IMR-90 (cell line): Measurements from ENCODE around the gene ARL10. TPM values are rescaled to one million over a fixed set of nuclear protein-coding genes. Genes with fewer than 3 reads are reported as not detected.

ENCODE experiments used
- ATAC-seq: fragments of 200-7000 bp; cut with Tn5 transposase; 2 replicates; pipeline ENCODE4 v1.9.1; 2020; ENCODE audit warnings: low read depth, mild to moderate bottlenecking, moderate library complexity
- BruUV-seq: library from RNA; stranded (reverse); fragments of 400-500 nt; replicated peaks from 2 replicates; lab custom pipeline; 2021; lab: Mats Ljungman, UMichigan
- CTCF ChIA-PET: fragments of 300-600 bp; formaldehyde crosslinking; extraction: SDS; loops from one replicate; lab custom pipeline; 2021; ENCODE audit warnings: antibody characterized with exemption; lab: Yijun Ruan, JAX
- POLR2A ChIA-PET: fragments of 300-600 bp; sonication (Branson Sonifier 250); formaldehyde crosslinking; loops from one replicate; lab custom pipeline; 2022; ENCODE audit warnings: antibody characterized with exemption; ENCODE audit not compliant: unreplicated experiment; lab: Charles Lee
- DNase-seq: peaks from one replicate; pipeline ENCODE4 v3.0.0; 2013
- H2AFZ ChIP-seq: replicated peaks from 2 replicates; pipeline ENCODE3; 2013; ENCODE audit warnings: low read length, mild to moderate bottlenecking; ENCODE audit not compliant: poor library complexity
- H2AK5ac ChIP-seq: 2 replicates; pipeline ENCODE4 v1.6.1; 2013; ENCODE audit warnings: low read depth, low read length, inconsistent platforms
- H2AK9ac ChIP-seq: replicated peaks from 2 replicates; pipeline ENCODE3; 2013; ENCODE audit warnings: mild to moderate bottlenecking, low read depth, low read length, moderate library complexity; ENCODE audit not compliant: poor library complexity
- H2BK120ac ChIP-seq: 2 replicates; pipeline ENCODE4 v1.6.1; 2013; ENCODE audit warnings: low read depth, low read length, inconsistent platforms
- H2BK15ac ChIP-seq: 3 replicates; pipeline ENCODE4 v1.6.1; 2013; ENCODE audit warnings: low read depth, low read length, inconsistent platforms
- H2BK20ac ChIP-seq: 2 replicates; pipeline ENCODE4 v1.6.1; 2013; ENCODE audit warnings: low read depth, mild to moderate bottlenecking, inconsistent platforms, low read length, moderate library complexity
- H2BK5ac ChIP-seq: 2 replicates; pipeline ENCODE4 v1.6.1; 2013; ENCODE audit warnings: mild to moderate bottlenecking, low read depth, low read length, inconsistent platforms; ENCODE audit not compliant: poor library complexity, severe bottlenecking
- H3K14ac ChIP-seq: replicated peaks from 2 replicates; pipeline ENCODE4 v1.6.1; 2013; ENCODE audit warnings: low read depth, low read length, inconsistent platforms
- H3K18ac ChIP-seq: 2 replicates; pipeline ENCODE4 v1.6.1; 2013; ENCODE audit warnings: low read depth, low read length, control low read depth
- H3K23ac ChIP-seq: 2 replicates; pipeline ENCODE4 v1.6.1; 2013; ENCODE audit warnings: low read depth, low read length, inconsistent platforms
- H3K27ac ChIP-seq: 2 replicates; pipeline ENCODE4 v1.5.1; 2013; ENCODE audit warnings: mild to moderate bottlenecking, control low read depth, low read length; ENCODE audit not compliant: insufficient read depth
- H3K27me3 ChIP-seq: 2 replicates; pipeline ENCODE4 v1.6.1; 2013; ENCODE audit warnings: low read length; ENCODE audit not compliant: control insufficient read depth, insufficient read depth
- H3K36me3 ChIP-seq: 2 replicates; pipeline ENCODE4 v1.6.1; 2013; ENCODE audit warnings: low read length, mixed read lengths; ENCODE audit not compliant: control insufficient read depth, insufficient read depth
- H3K4ac ChIP-seq: 2 replicates; pipeline ENCODE4 v1.6.1; 2013; ENCODE audit warnings: low read depth, low read length, inconsistent platforms
- H3K4me1 ChIP-seq: 2 replicates; pipeline ENCODE4 v1.6.1; 2013; ENCODE audit warnings: low read length, mixed read lengths; ENCODE audit not compliant: control insufficient read depth, insufficient read depth
- H3K4me2 ChIP-seq: 2 replicates; pipeline ENCODE4 v1.6.1; 2013; ENCODE audit warnings: low read depth, mild to moderate bottlenecking, control low read depth, low read length, moderate library complexity
- H3K4me3 ChIP-seq: 2 replicates; pipeline ENCODE4 v1.5.1; 2013; ENCODE audit warnings: low read depth, mild to moderate bottlenecking, control low read depth, low read length, moderate library complexity; ENCODE audit not compliant: insufficient read depth
- H3K56ac ChIP-seq: 2 replicates; pipeline ENCODE4 v1.6.1; 2013; ENCODE audit warnings: low read length, inconsistent platforms; ENCODE audit not compliant: insufficient read depth; ENCODE audit errors: extremely low read depth
- H3K79me1 ChIP-seq, 2 experiments: 2 replicates each; pipeline ENCODE4 v1.6.1; 2013; ENCODE audit warnings: low read length in 2 of 2, inconsistent platforms in 1 of 2, low read depth in 1 of 2
- H3K9ac ChIP-seq: 2 replicates; pipeline ENCODE4 v1.6.1; 2013; ENCODE audit warnings: low read depth, low read length, control low read depth
- H3K9me1 ChIP-seq: 2 replicates; pipeline ENCODE4 v1.6.1; 2013; ENCODE audit warnings: low read length, inconsistent platforms; ENCODE audit not compliant: insufficient read depth
- H3K9me3 ChIP-seq: 2 replicates; pipeline ENCODE4 v1.6.1; 2013; ENCODE audit warnings: low read length; ENCODE audit not compliant: control insufficient read depth, insufficient read depth
- H4K20me1 ChIP-seq: 2 replicates; pipeline ENCODE4 v1.6.1; 2013; ENCODE audit warnings: low read length, inconsistent platforms; ENCODE audit not compliant: insufficient read depth
- H4K5ac ChIP-seq: 2 replicates; pipeline ENCODE4 v1.6.1; 2013; ENCODE audit warnings: mild to moderate bottlenecking, low read depth, low read length, control low read depth
- H4K8ac ChIP-seq, 2 experiments: 2 replicates each; pipeline ENCODE4 v1.6.1; 2013; ENCODE audit warnings: low read depth in 2 of 2, low read length in 2 of 2, control low read depth in 1 of 2, inconsistent platforms in 1 of 2
- H4K91ac ChIP-seq: 2 replicates; pipeline ENCODE4 v1.6.1; 2013; ENCODE audit warnings: low read depth, low read length, inconsistent platforms; ENCODE audit not compliant: insufficient read depth
- CEBPB ChIP-seq: IDR thresholded peaks from 2 replicates; pipeline ENCODE4 v1.6.1; 2012; ENCODE audit warnings: low read depth, low read length, improper control_type of control experiment
- CHD1 ChIP-seq: IDR thresholded peaks from 2 replicates; pipeline ENCODE4 v1.6.1; 2012; ENCODE audit warnings: low read depth, low read length, improper control_type of control experiment
- ELK1 ChIP-seq: fragments of 150-350 bp; IDR thresholded peaks from 2 replicates; pipeline ENCODE4 v1.6.1; 2016; ENCODE audit warnings: low read depth, mild to moderate bottlenecking, low read length, moderate library complexity, borderline replicate concordance
- FOS ChIP-seq: fragments of 150-350 bp; IDR thresholded peaks from 2 replicates; pipeline ENCODE4 v1.6.1; 2016; ENCODE audit warnings: low read depth, low read length
- MAFK ChIP-seq: IDR thresholded peaks from 2 replicates; pipeline ENCODE4 v1.6.1; 2012; ENCODE audit warnings: low read depth, low read length, improper control_type of control experiment
- MAZ ChIP-seq: IDR thresholded peaks from 2 replicates; pipeline ENCODE4 v1.6.1; 2012; ENCODE audit warnings: low read depth, mild to moderate bottlenecking, low read length, improper control_type of control experiment, moderate library complexity, borderline replicate concordance
- NFE2L2 ChIP-seq: fragments of 150-350 bp; IDR thresholded peaks from 2 replicates; pipeline ENCODE4 v1.6.1; 2016; ENCODE audit warnings: low read depth, mild to moderate bottlenecking, low read length
- RAD21 ChIP-seq: IDR thresholded peaks from 2 replicates; pipeline ENCODE4 v1.6.1; 2012; ENCODE audit warnings: low read length, improper control_type of control experiment
- RFX5 ChIP-seq: IDR thresholded peaks from 2 replicates; pipeline ENCODE4 v1.8.0; 2012; ENCODE audit warnings: low read depth, mild to moderate bottlenecking, low read length, moderate library complexity
- SMC3 ChIP-seq: fragments of 150-350 bp; IDR thresholded peaks from 2 replicates; pipeline ENCODE4 v1.6.1; 2016; ENCODE audit warnings: low read depth, mild to moderate bottlenecking, antibody characterized with exemption, low read length, moderate library complexity
- USF2 ChIP-seq: fragments of 150-350 bp; IDR thresholded peaks from 2 replicates; pipeline ENCODE4 v1.6.1; 2017; ENCODE audit warnings: mild to moderate bottlenecking, antibody characterized with exemption, low read length, low read depth
- whole genome bisulfite sequencing, 2 experiments: methylation state at CpG; one replicate each; pipeline versions ENCODE4 v1.1.5 to v1.1.7; 2013; ENCODE audit warnings: missing lambda C conversion rate in 2 of 2; ENCODE audit not compliant: insufficient read length in 1 of 2; ENCODE audit errors: extremely low coverage in 2 of 2; 5-methylcytosine and 5-hydroxymethylcytosine counted together
- dilution Hi-C: fragments of 300-500 bp; cut with HindIII; formaldehyde crosslinking; loops from one replicate; pipeline ENCODE4 v1.14.3; 2018; ENCODE audit warnings: low sequenced_read_pairs; ENCODE audit not compliant: unreplicated experiment
- in situ Hi-C: fragments of 300-500 bp; cut with MboI; formaldehyde crosslinking; loops from 3 replicates; pipeline ENCODE4 v1.14.3; 2019; ENCODE audit warnings: low sequenced_read_pairs, inconsistent platforms, mixed read lengths
- intact Hi-C: fragments of 100-400 bp; cut with micrococcal nuclease; formaldehyde crosslinking; loops from 2 replicates; pipeline ENCODE4 v1.10.0; 2022
- polyA plus RNA-seq, 3 experiments: library from polyadenylated mRNA; depleted of rRNA; stranded (reverse); fragments of >200 nt; gene quantifications; 2 replicates each; pipeline ENCODE4 v1.2.3, GENCODE V29; 2012; ENCODE audit warnings: low replicate concordance in 1 of 3
- total RNA-seq: library from RNA; depleted of rRNA; stranded (reverse); fragments of >200 nt; gene quantifications from 2 replicates; pipeline ENCODE4 v1.2.3, GENCODE V29; 2012
- TF ChIP-seq, protein P1 (sequence below): conservative IDR thresholded peaks from 2 replicates; pipeline ENCODE4 v1.5.1; 2012; ENCODE audit warnings: mild to moderate bottlenecking, low read depth, low read length, improper control_type of control experiment

Gene ARL10
- total and polyA plus RNA-seq, 2 of the 4 experiments (the other 2 are of a cell fraction): 3.6 to 6.0 TPM

DNA sequence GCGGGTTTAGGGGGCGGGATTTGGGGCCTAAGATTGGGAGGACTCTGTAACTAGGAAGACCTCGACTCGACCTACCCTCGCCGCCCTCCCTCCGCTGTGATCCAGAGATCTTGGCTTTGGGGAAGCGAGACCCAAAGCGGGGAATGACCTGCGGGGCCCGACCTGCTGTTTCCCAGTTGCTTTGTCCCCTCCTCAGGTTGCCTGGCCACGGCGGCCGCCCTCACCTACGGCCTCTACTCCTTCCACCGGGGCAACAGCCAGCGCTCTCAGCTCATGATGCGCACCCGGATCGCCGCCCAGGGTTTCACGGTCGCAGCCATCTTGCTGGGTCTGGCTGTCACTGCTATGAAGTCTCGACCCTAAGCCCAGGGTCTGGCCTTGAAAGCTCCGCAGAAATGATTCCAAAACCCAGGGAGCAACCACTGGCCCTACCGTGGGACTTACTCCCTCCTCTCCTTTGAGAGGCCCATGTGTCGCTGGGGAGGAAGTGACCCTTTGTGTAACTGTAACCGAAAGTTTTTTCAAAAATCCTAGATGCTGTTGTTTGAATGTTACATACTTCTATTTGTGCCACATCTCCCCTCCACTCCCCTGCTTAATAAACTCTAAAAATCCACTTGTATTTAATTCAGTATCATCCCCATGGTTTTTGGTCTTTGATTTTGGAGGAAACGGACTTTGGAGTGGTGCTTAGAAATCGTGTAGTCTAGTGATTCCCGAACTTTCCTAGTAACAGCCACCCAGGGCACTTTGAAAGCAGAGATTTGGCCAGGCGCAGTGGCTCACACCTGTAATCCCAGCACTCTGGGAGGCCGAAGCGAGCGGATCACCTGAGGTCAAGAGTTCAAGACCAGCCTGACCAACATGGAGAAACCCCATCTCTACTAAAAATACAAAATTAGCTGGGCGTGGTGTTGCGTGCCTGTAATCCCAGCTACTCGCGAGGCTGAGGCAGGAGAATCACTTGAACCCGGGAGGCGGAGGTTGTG is 24.1 kb downstream of the ARL10 start:
- intact Hi-C loops (no loop called here), dilution Hi-C loops (no loop called here), in situ Hi-C loops (no loop called here)
- Histone ChIP-seq H3K27ac (peak overlapping the region; percentile 95), H2BK120ac (peak overlapping the region; percentile 9; the same call in 1 of the 2 replicates), H2BK15ac (no peak overlapping the region; the same call in 2 of the 3 replicates), H3K18ac (peak overlapping the region; percentile 10; the same call in 1 of the 2 replicates), H3K4ac (peak overlapping the region; percentile 93), H3K56ac (peak overlapping the region; percentile 75; the same call in 1 of the 2 replicates), H3K4me2 (peak overlapping the region; percentile 95), H3K23ac (peak overlapping the region; percentile 33; the same call in 1 of the 2 replicates), H3K4me3 (peak overlapping the region; percentile 73), H4K20me1 (peaks cover 3% of the 10 kb centered on the region; the same call in 1 of the 2 replicates), H3K9ac (peak overlapping the region; percentile 86), H2AFZ (peak overlapping the region; percentile 96), H4K5ac (peak overlapping the region; percentile 95), H3K36me3 (peaks cover 32% of the 10 kb centered on the region), H3K9me1 (no peaks in the 10 kb centered on the region; the same call in 1 of the 2 replicates), H3K79me1 (peaks cover 9 to 46% of the 10 kb centered on the region in 2 experiments; a peak in 3 of 4 replicates), H3K9me3 (no peaks in the 10 kb centered on the region), H3K4me1 (no peaks in the 10 kb centered on the region), H2BK5ac (peak overlapping the region; percentile 72), H4K91ac (peak overlapping the region; percentile 59), H2AK5ac (peak overlapping the region; percentile 68), H3K27me3 (no peaks in the 10 kb centered on the region), H2BK20ac (no peak overlapping the region), H4K8ac (peak overlapping the region; percentile 83 to 97), H3K14ac (peak overlapping the region; percentile 93), H2AK9ac (peak overlapping the region; percentile 100)
- POLR2A ChIA-PET: interaction anchor here (0.6 kb wide), 1 partner anchor 34 kb away, joined by 9 read pairs; no protein-coding TSS in a partner anchor
- DNase-seq (no peak), ATAC-seq (peak; percentile 40)
- 0% methylated on average over 12 of the region's 41 CpGs; no CpG with 5 or more reads in 1 of the 2 experiments for WGBS, 2 experiments
- BruUV-seq: TSS peak; percentile 99
- CTCF ChIA-PET: no interaction called here
- TF ChIP-seq CHD1 (no peak), NFE2L2 (no peak), MAZ (no peak), RAD21 (no peak), USF2 (no peak), SMC3 (no peak), FOS (no peak), CEBPB (no peak), MAFK (no peak), ELK1 (no peak), RFX5 (no peak)
- TF ChIP-seq, protein P1, sequence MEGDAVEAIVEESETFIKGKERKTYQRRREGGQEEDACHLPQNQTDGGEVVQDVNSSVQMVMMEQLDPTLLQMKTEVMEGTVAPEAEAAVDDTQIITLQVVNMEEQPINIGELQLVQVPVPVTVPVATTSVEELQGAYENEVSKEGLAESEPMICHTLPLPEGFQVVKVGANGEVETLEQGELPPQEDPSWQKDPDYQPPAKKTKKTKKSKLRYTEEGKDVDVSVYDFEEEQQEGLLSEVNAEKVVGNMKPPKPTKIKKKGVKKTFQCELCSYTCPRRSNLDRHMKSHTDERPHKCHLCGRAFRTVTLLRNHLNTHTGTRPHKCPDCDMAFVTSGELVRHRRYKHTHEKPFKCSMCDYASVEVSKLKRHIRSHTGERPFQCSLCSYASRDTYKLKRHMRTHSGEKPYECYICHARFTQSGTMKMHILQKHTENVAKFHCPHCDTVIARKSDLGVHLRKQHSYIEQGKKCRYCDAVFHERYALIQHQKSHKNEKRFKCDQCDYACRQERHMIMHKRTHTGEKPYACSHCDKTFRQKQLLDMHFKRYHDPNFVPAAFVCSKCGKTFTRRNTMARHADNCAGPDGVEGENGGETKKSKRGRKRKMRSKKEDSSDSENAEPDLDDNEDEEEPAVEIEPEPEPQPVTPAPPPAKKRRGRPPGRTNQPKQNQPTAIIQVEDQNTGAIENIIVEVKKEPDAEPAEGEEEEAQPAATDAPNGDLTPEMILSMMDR: no peak
